Esophagus muscularis mucosa (tissue), 3 donors: ENCODE results near the gene ELOF1.

Experiments used
- POLR2A ChIP-seq: fragments of 450-650 bp; IDR thresholded peaks from one replicate; pipeline ENCODE4 v1.6.1; 2017; ENCODE audit warnings: antibody characterized with exemption, moderate library complexity, mild to moderate bottlenecking, low read depth
- POLR2AphosphoS5 ChIP-seq, 2 donors: sonication (generic); formaldehyde crosslinking; IDR thresholded peaks; one replicate each; pipeline ENCODE4 v1.6.1; 2017; ENCODE audit warnings: antibody characterized with exemption in 2 of 2
- TF ChIP-seq, protein P1 (sequence below), 3 experiments: fragments of 200-600 bp in 2 of 3; fragments of 450-650 bp in 1 of 3; sonication (generic) in 2 of 3; IDR thresholded peaks; one replicate each; pipeline ENCODE4 v1.5.1; 2017 to 2019; ENCODE audit warnings: antibody characterized with exemption in 3 of 3, mild to moderate bottlenecking in 2 of 3, moderate library complexity in 1 of 3

DNA sequence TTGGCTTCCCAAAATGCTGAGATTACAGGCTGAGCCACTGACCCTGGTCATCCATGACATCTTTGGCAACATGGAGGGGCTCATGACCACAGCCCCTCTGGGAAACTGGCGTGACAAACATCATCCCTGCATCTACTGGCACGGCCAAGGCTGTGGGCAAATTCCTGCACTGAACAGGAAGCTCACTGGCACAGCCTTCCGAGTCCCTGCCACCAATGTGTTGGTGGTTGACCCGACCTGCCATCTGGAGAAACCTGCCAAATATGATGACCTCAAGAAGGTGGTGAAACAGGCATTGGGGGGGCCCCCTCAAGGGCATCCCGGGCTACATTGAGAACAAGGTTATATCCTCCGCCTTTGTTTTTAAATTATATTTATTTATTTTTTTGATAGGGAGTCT lies 27.3 kb upstream of the ELOF1 start:
- TF ChIP-seq, protein P1, sequence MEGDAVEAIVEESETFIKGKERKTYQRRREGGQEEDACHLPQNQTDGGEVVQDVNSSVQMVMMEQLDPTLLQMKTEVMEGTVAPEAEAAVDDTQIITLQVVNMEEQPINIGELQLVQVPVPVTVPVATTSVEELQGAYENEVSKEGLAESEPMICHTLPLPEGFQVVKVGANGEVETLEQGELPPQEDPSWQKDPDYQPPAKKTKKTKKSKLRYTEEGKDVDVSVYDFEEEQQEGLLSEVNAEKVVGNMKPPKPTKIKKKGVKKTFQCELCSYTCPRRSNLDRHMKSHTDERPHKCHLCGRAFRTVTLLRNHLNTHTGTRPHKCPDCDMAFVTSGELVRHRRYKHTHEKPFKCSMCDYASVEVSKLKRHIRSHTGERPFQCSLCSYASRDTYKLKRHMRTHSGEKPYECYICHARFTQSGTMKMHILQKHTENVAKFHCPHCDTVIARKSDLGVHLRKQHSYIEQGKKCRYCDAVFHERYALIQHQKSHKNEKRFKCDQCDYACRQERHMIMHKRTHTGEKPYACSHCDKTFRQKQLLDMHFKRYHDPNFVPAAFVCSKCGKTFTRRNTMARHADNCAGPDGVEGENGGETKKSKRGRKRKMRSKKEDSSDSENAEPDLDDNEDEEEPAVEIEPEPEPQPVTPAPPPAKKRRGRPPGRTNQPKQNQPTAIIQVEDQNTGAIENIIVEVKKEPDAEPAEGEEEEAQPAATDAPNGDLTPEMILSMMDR (IDR thresholded peaks at IDR 0.05): no peak
- no peak for TF ChIP-seq POLR2A
- no peak for TF ChIP-seq POLR2AphosphoS5 (IDR thresholded peaks at IDR 0.05)
